Left ventricle myocardium inferior (tissue), 1 donor: ENCODE data around the gene DEAF1. TPM values are rescaled to one million over a fixed set of nuclear protein-coding genes. Genes with fewer than 3 reads are reported as not detected.

ENCODE experiments used
- DNase-seq: peaks from one replicate; pipeline ENCODE4 v3.0.0-alpha.2; 2020
- H3K27ac ChIP-seq: fragments of 200-600 bp; replicated peaks from 2 replicates; pipeline ENCODE4 v1.8.0; 2021
- H3K27me3 ChIP-seq: fragments of 200-600 bp; 2 replicates; pipeline ENCODE4 v1.8.0; 2021; ENCODE audit warnings: low read depth
- H3K36me3 ChIP-seq: fragments of 200-600 bp; 2 replicates; pipeline ENCODE4 v1.8.0; 2021
- H3K4me1 ChIP-seq: fragments of 200-600 bp; 2 replicates; pipeline ENCODE4 v1.8.0; 2021
- H3K4me3 ChIP-seq: fragments of 200-600 bp; 2 replicates; pipeline ENCODE4 v1.8.0; 2021; ENCODE audit warnings: mild to moderate bottlenecking, moderate library complexity
- H3K9me3 ChIP-seq: fragments of 200-600 bp; replicated peaks from 2 replicates; pipeline ENCODE4 v1.8.0; 2021
- intact Hi-C: fragments of 100-400 bp; cut with micrococcal nuclease; formaldehyde crosslinking; loops from one replicate; pipeline ENCODE4 v1.11.0; 2022
- total RNA-seq: library from RNA; stranded (reverse); fragmentation: NEBNext Ultra II Directional; extraction: Animal tissue kit (Norgen Biotek cat#: 25700); gene quantifications from one replicate; pipeline ENCODE4 v1.2.1, GENCODE V29; 2021
- TF ChIP-seq, protein P1 (sequence below): fragments of 200-600 bp; IDR thresholded peaks from 2 replicates; pipeline ENCODE4 v1.8.0; 2021; ENCODE audit warnings: antibody characterized with exemption, mild to moderate bottlenecking, borderline replicate concordance
- donor health status: DM: no; HTN: yes; CAD: no; lungs with severe emphysema.

The DEAF1 gene
- total RNA-seq, 1 donor from 2014 or later = 18.1 TPM

DNA sequence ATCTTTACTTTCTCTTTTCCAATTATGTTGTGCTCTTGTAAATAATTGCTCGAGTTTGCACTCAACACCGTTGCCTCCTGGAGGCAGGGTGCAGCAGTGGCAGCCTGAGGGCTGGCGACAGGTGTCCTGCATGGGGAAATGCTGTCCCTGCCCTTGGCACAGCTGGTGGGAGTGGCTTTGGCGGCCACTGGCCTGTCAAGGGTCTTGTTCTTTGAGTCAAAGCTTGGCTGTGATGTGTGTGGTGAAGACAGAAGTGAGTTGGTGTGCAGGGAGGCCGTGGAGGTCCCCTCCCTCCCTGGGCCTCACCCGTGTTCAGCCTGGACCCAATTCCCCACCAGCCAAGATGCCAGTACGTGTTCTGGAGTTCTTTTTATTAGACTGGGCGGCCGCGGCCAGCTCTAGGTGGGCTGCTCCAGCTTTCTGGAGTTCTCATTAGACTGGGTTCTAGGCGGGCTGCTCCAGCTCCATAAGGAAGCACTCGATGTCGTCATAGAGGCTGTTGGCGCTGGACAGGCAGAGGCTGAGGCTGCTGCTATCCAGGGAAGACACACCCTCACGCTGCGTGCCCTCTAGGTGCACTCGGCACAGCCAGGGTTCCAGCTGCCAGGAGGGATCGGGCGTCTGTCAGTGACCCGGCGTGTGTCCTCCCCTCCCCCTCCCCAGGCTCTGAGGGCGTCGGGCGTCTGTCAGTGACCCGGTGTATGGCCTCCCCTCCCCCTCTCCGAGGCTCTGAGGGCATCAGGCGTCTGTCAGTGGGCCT lies 82.6 kb downstream of the DEAF1 start:
- H3K4me3 ChIP-seq = no peak overlapping the region
- peaks cover 62% of the 10 kb centered on the region for H3K4me1 ChIP-seq
- peaks cover 65% of the 10 kb centered on the region for H3K36me3 ChIP-seq
- H3K27ac ChIP-seq = no peak overlapping the region
- no peaks in the 10 kb centered on the region for H3K27me3 ChIP-seq
- TF ChIP-seq, protein P1, sequence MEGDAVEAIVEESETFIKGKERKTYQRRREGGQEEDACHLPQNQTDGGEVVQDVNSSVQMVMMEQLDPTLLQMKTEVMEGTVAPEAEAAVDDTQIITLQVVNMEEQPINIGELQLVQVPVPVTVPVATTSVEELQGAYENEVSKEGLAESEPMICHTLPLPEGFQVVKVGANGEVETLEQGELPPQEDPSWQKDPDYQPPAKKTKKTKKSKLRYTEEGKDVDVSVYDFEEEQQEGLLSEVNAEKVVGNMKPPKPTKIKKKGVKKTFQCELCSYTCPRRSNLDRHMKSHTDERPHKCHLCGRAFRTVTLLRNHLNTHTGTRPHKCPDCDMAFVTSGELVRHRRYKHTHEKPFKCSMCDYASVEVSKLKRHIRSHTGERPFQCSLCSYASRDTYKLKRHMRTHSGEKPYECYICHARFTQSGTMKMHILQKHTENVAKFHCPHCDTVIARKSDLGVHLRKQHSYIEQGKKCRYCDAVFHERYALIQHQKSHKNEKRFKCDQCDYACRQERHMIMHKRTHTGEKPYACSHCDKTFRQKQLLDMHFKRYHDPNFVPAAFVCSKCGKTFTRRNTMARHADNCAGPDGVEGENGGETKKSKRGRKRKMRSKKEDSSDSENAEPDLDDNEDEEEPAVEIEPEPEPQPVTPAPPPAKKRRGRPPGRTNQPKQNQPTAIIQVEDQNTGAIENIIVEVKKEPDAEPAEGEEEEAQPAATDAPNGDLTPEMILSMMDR = no peak
- no peak for DNase-seq
- H3K9me3 ChIP-seq = no peaks in the 10 kb centered on the region
- intact Hi-C loops = no loop called here

DNA sequence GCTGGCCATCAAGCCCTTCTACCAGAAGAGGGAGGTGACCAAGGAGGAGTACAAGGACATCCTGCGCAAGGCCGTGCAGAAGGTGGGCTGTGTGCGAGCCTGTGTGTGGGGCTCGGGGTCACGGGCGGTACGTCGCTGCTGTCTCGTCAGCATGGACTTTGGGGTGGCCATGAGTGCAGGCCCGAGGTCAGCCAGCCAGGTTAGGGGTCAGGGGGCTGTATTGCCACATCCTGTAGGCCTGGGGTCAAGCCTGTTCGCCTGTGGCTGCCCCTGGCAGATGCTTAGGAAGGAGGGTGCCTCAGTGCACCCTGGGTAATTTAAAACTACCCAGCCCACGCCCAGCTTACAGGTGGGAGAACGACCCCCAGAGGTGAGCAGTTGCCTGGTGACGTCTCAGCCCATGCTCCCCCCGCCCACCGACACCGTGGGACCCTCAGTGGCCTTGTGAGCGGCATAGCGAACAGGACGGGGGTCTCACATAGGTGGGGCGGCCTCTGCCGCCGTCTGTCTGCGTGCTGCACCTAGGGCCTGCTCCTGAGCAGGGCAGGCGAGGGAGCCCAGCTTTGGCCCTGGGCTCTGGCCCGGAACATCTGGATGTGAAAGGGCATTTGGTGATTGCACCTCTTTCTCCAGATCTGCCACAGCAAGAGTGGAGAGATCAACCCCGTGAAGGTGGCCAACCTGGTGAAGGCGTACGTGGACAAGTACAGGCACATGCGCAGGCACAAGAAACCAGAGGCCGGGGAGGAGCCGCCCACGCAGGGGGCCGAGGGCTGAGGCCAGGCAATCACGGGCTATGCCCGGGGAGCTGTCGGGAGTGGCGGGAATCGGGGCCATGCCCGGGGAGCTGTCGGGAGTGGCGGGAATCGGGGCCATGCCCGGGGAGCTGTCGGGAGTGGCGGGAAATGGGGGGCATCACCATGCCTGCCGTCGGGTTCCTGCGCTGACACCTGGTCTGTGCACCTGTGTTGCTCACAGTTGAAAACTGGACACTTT lies 83.7 kb downstream of the DEAF1 start:
- Histone ChIP-seq H3K27me3 (no peaks in the 10 kb centered on the region), H3K4me1 (peaks cover 60% of the 10 kb centered on the region), H3K9me3 (no peaks in the 10 kb centered on the region), H3K4me3 (no peak overlapping the region), H3K27ac (no peak overlapping the region), H3K36me3 (peaks cover 76% of the 10 kb centered on the region)
- DNase-seq = no peak
- intact Hi-C loops = no loop called here
- TF ChIP-seq, protein P1 = no peak

DNA sequence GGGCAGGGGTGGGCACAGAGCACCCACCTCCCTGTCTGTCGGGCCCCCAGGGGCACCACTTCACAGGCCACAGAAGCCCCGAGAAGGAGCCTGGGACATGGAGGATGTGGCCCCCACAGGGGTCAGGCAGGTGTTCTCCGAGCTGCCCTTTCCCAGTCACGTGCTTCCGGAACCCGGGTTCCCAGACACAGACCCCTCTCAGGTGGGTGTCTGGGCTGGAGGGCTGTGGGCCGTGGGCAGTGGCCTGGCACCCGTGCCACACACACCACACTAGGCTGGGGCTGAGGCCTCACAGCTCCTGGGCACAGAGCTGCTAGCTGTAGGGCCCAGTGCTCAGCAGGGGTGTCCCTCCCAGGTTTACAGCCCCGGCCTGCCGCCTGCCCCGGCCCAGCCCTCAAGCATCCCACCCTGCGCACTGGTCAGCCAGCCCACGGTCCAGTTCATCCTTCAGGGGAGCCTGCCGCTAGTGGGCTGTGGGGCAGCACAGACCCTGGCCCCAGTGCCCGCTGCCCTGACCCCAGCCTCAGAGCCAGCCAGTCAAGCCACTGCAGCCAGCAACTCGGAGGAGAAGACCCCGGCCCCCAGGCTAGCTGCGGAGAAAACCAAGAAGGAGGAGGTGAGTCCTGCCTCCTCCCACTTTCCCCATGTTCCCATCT lies 84.7 kb downstream of the DEAF1 start:
- intact Hi-C loops = no loop called here
- no peak overlapping the region for H3K4me3 ChIP-seq
- no peaks in the 10 kb centered on the region for H3K9me3 ChIP-seq
- H3K36me3 ChIP-seq = peaks cover 86% of the 10 kb centered on the region
- H3K4me1 ChIP-seq = peaks cover 58% of the 10 kb centered on the region
- TF ChIP-seq, protein P1 = no peak
- H3K27ac ChIP-seq = no peak overlapping the region
- no peaks in the 10 kb centered on the region for H3K27me3 ChIP-seq
- DNase-seq = no peak

DNA sequence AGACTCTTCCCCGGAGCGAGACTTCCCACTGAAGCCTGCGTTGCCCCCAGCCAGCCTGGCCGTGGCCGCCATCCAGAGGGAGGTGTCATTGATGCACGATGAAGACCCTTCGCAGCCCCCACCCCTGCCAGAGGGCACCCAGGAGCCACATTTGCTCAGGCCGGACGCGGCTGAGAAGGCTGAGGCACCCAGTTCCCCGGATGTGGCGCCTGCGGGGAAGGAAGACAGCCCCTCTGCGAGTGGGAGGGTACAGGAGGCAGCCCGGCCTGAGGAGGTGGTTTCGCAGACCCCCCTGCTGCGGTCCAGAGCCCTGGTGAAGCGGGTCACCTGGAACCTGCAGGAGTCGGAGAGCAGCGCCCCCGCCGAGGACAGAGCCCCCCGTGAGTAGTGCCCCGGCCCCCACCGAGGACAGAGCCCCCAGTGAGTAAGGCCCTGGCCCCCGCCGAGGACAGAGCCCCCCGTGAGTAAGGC lies 85.6 kb downstream of the DEAF1 start:
- Histone ChIP-seq H3K27me3 (no peaks in the 10 kb centered on the region), H3K36me3 (peaks cover 91% of the 10 kb centered on the region), H3K27ac (peak overlapping the region; percentile 65), H3K4me3 (no peak overlapping the region), H3K4me1 (peaks cover 49% of the 10 kb centered on the region), H3K9me3 (no peaks in the 10 kb centered on the region)
- DNase-seq = no peak
- intact Hi-C loops = no loop called here
- TF ChIP-seq, protein P1 = no peak

DNA sequence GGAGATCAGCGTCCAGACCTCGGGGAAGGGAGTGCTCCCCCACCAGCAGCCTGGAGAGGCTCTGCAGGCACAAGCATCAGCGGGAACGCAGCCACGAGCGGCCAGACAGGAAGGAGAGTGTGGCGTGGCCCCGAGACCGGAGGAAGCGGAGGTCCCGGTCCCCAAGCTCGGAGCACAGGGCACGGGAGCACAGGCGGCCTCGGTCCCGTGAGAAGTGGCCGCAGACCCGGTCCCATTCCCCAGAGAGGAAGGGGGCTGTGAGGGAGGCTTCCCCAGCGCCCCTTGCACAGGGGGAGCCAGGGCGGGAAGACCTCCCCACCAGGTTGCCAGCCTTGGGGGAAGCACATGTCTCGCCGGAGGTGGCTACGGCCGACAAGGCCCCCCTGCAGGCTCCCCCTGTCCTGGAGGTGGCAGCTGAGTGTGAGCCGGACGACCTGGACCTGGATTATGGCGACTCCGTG lies 86.2 kb downstream of the DEAF1 start:
- Histone ChIP-seq H3K9me3 (no peaks in the 10 kb centered on the region), H3K27me3 (no peaks in the 10 kb centered on the region), H3K36me3 (peaks cover 95% of the 10 kb centered on the region), H3K4me1 (peaks cover 44% of the 10 kb centered on the region), H3K4me3 (peak overlapping the region; percentile 17), H3K27ac (peak overlapping the region; percentile 65)
- intact Hi-C loops = no loop called here
- TF ChIP-seq, protein P1 = no peak
- DNase-seq = no peak
